GM21717 (cell line): Measurements from ENCODE around the gene HHEX.

Experiments used
- ATAC-seq: cut with Tn5 transposase; IDR thresholded peaks from one replicate; pipeline ENCODE4 v1.9.1; 2021; ENCODE audit warnings: mild to moderate bottlenecking, moderate library complexity; ENCODE audit not compliant: unreplicated experiment

HHEX gene

GRCh38 chr10:92732958-92733357 is 43.2 kb downstream of the HHEX start:
- ATAC-seq: no peak

DNA sequence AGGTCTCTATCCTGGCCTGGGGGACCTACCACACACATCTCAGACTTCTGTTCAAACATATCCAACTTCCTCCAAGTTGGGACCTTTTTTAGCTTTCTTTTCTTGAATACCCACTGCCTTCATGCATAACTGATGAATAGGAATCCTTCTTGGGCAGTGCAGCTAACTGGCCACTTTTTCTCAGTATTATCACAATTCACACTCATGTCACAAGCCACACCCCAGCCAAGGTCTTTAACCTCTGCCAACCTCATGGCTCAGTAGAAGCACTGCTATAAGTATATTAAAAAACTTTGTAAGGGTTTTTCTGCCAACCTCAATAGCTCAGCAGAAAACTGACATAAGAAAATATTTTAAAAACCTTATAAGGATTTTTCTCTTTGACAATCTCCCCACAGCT is 44.5 kb downstream of the HHEX start:
- no peak for ATAC-seq

GRCh38 chr10:92735938-92736337 is 46.2 kb downstream of the HHEX start:
- no peak for ATAC-seq

DNA sequence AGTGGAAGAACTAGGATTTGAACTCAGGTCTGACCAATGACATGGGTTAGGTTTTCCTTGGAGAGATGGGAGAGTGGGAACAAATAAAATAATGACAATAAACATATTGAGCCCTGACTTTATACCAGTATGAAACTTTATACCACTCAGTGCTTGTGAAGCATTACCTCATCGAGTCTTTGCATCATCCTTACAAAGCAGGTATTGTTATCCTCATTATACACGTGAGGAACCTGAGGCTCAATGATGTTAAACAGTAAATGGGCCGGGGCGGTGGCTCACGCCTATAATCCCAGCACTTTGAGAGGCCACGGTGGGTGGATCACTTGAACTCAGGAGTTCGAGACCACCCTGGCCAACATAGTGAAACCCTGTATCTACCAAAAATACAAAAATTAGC is 47.7 kb downstream of the HHEX start:
- no peak for ATAC-seq

DNA sequence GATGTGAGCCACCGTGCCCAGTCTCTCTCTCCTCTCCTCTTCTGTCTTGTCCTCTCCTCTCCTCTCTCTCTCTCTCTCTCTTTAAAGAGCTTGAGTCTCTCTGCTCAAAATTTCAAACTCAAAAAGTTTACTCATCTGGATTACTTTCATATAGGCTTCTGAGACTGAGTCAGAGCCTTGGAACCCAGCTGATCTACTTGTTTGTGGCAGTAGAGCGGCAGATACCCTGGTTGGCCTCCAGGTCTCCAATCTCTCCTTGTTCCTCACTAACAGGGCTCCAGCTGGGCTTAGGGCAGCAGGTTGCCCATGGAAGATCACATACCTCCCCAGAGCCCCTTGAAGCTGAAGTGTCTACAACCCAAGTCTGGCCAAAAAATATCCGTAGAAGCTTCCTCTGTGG is 51.0 kb downstream of the HHEX start:
- ATAC-seq: no peak

DNA sequence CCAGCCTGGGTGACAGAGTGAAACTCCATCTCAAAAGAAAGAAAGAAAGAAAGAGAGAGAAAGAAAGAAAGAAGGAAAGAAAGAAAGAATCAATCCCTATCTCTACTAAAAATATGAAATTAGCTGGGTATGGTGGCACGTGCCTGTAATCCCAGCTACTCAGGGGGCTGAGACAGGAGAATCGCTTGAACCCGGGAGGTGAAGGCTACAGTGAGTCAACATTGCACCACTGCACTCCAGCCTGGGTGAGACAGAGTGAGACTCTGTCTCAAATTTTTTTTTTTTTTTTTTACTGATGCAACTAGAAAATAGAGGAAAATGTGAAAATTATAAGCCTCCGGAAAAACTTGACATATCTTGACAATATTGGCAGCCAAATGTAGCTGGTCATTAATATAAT is 52.0 kb downstream of the HHEX start:
- peak; percentile 5 for ATAC-seq

DNA sequence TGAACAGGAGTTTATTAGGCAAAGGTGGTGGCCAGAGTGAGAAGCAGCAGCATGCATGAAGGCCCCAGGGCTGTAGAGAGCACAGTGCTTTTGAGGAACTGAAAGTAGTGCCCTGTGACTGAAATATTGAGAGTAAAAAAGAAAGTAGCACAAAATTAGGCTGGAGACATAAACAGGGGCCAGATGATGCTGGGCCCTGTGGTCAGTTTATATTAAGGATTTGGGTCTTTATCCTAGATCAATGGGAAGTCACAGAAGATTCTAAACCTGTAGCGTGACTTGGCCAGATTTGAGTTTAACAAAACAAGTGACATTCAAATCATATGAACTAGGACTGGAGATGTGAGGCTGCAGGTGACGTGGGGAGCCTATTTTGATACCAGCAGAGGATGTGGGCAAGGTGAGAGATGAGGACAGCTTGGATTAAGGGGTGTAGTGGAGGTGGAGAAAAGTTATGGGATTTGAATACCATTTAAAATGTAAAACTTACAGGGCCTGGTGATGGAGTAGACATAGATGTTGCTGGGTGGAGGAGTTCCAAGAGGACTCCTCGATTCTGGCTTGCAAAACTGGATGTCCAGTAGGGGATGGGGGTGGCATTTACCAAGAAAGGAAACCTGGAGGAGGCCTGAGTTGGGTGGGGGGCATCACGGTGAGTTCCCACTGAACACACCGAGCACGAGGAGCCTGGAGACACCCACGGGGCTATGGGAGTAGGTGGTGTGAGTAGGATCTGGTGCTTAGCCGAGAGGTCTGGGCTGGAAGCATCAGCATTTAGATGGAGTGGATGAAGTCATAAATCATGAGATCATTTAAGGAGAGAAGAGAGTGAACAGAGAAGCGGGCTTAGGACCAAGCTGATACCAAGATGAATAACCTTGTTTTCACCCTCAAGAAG is 52.8 kb downstream of the HHEX start:
- peak; percentile 97 for ATAC-seq
